Fibroblast of skin of back (primary cell): ENCODE measurements around the gene NR2F6.

Experiments used
- DNase-seq: peaks from one replicate; pipeline ENCODE4 v3.0.0-alpha.2; 2013

Gene NR2F6

GRCh38 chr19:17263712-17264640 is 18.3 kb upstream of the NR2F6 start:
- DNase-seq, result no peak

- DNase-seq, result no peak
These were observed 16.8 kb upstream of the NR2F6 start for GRCh38 chr19:17262557-17262956.

- DNase-seq, result peak; percentile 64
These were observed 15.2 kb upstream of the NR2F6 start for GRCh38 chr19:17260842-17261325.

- no peak for DNase-seq
These were observed 14.2 kb upstream of the NR2F6 start for GRCh38 chr19:17259934-17260333.

GRCh38 chr19:17259118-17259780 is 13.5 kb upstream of the NR2F6 start:
- DNase-seq, result no peak

- no peak for DNase-seq
These were observed 10.4 kb upstream of the NR2F6 start for GRCh38 chr19:17256130-17256529.

- DNase-seq, result no peak
These were observed 9.5 kb upstream of the NR2F6 start for GRCh38 chr19:17255150-17255621.

GRCh38 chr19:17254636-17255035 is 8.9 kb upstream of the NR2F6 start:
- DNase-seq, result no peak

- DNase-seq, result no peak
These were observed 4.3 kb upstream of the NR2F6 start for GRCh38 chr19:17249887-17250548.

GRCh38 chr19:17248011-17248776 is 2.5 kb upstream of the NR2F6 start:
- no peak for DNase-seq

GRCh38 chr19:17246681-17247425 is 1.1 kb upstream of the NR2F6 start:
- DNase-seq, result no peak

GRCh38 chr19:17244618-17245534 is 843 bp downstream of the NR2F6 start:
- DNase-seq, result no peak

GRCh38 chr19:17243830-17244617 is 1.7 kb downstream of the NR2F6 start:
- peak; percentile 52 for DNase-seq

GRCh38 chr19:17243211-17243829 is 2.4 kb downstream of the NR2F6 start:
- DNase-seq, result no peak

- DNase-seq, result no peak
These were observed 3.1 kb downstream of the NR2F6 start for GRCh38 chr19:17242431-17243208.

GRCh38 chr19:17240826-17241399 is 4.8 kb downstream of the NR2F6 start:
- no peak for DNase-seq

- DNase-seq, result no peak
These were observed 5.5 kb downstream of the NR2F6 start for GRCh38 chr19:17240062-17240752.
